Measurements from ENCODE around the gene UBE2V1.

- TF ChIP-seq CTCF (IDR thresholded peaks at IDR 0.05) (no peak), POLR2A (IDR thresholded peaks at IDR 0.05) (no peak), EP300 (IDR thresholded peaks at IDR 0.05) (no peak)
These were observed 76.2 kb downstream of the UBE2V1 start for GRCh38 chr20:50036703-50037102.
